Neural cell (in vitro differentiated cells): ENCODE results near the gene ACOX2. TPM values are rescaled to one million over a fixed set of nuclear protein-coding genes. Genes with fewer than 3 reads are reported as not detected.

ENCODE experiments used
- H2AFZ ChIP-seq: fragments of 200-600, 300-800 bp; sonication (generic), shearing (Covaris generic); 2 replicates; pipeline ENCODE4 v1.6.0; 2014; ENCODE audit warnings: low read depth, mild to moderate bottlenecking, antibody characterized with exemption, low read length, moderate library complexity
- H3F3A ChIP-seq: fragments of 200-600 bp; shearing (Covaris generic); 2 replicates; pipeline ENCODE4 v1.6.1; 2016; ENCODE audit warnings: mild to moderate bottlenecking, moderate library complexity, mixed read lengths, antibody characterized with exemption, low read length; ENCODE audit not compliant: insufficient read depth, poor library complexity, severe bottlenecking
- H3K27ac ChIP-seq: fragments of 200-600, 300-800 bp; sonication (generic), shearing (Covaris generic); 2 replicates; pipeline ENCODE4 v1.5.1; 2014; ENCODE audit warnings: mild to moderate bottlenecking, low read length, moderate library complexity
- H3K27me3 ChIP-seq: fragments of 300-800, 200-600 bp; sonication (generic), shearing (Covaris generic); 2 replicates; pipeline ENCODE4 v1.6.0; 2014; ENCODE audit warnings: mild to moderate bottlenecking, low read depth, low read length, moderate library complexity; ENCODE audit not compliant: insufficient read depth
- H3K36me3 ChIP-seq: fragments of 300-800, 200-600 bp; sonication (generic), shearing (Covaris generic); 2 replicates; pipeline ENCODE4 v1.5.1; 2014; ENCODE audit warnings: mild to moderate bottlenecking, antibody characterized with exemption, low read length, moderate library complexity; ENCODE audit not compliant: insufficient read depth
- H3K4me2 ChIP-seq: fragments of 300-800, 200-600 bp; sonication (generic), shearing (Covaris generic); 2 replicates; pipeline ENCODE4 v1.6.0; 2014; ENCODE audit warnings: mild to moderate bottlenecking, low read length
- H3K4me3 ChIP-seq: fragments of 300-800, 200-600 bp; sonication (generic), shearing (Covaris generic); 2 replicates; pipeline ENCODE4 v1.5.1; 2014; ENCODE audit warnings: mild to moderate bottlenecking, low read length, moderate library complexity
- H3K79me2 ChIP-seq: fragments of 200-600 bp; shearing (Covaris generic); replicated peaks from 2 replicates; pipeline ENCODE4 v1.6.0; 2014; ENCODE audit warnings: mild to moderate bottlenecking, low read length, moderate library complexity; ENCODE audit not compliant: insufficient read depth
- H3K9ac ChIP-seq: fragments of 300-800, 200-600 bp; sonication (generic), shearing (Covaris generic); 2 replicates; pipeline ENCODE4 v1.6.1; 2016; ENCODE audit warnings: mild to moderate bottlenecking, low read length, mixed read lengths
- H3K9me2 ChIP-seq: fragments of 200-600 bp; shearing (Covaris generic); 2 replicates; pipeline ENCODE4 v1.6.1; 2016; ENCODE audit warnings: mild to moderate bottlenecking, low read length, mixed read lengths; ENCODE audit not compliant: insufficient read depth
- H3K9me3 ChIP-seq: fragments of 200-600, 300-800 bp; sonication (generic), shearing (Covaris generic); 2 replicates; pipeline ENCODE4 v1.6.1; 2016; ENCODE audit warnings: mild to moderate bottlenecking, mixed run types, low read length, moderate library complexity, mixed read lengths
- H4K20me1 ChIP-seq: fragments of 200-600 bp; shearing (Covaris generic); 2 replicates; pipeline ENCODE4 v1.6.1; 2016; ENCODE audit warnings: mild to moderate bottlenecking, mixed run types; ENCODE audit not compliant: insufficient read depth
- EP300 ChIP-seq: fragments of 450-650 bp; conservative IDR thresholded peaks from 2 replicates; pipeline ENCODE4 v1.6.1; 2014; ENCODE audit warnings: antibody characterized with exemption, mild to moderate bottlenecking, moderate library complexity; ENCODE audit not compliant: poor library complexity, severe bottlenecking
- EZH2 ChIP-seq: fragments of 200-600, 300-800 bp; shearing (Covaris generic), sonication (generic); IDR thresholded peaks from 2 replicates; pipeline ENCODE4 v1.6.1; 2014; ENCODE audit warnings: antibody characterized with exemption, low read length, borderline replicate concordance, mild to moderate bottlenecking; ENCODE audit not compliant: insufficient read depth, poor library complexity, severe bottlenecking
- MXI1 ChIP-seq: fragments of 450-650 bp; conservative IDR thresholded peaks from 2 replicates; pipeline ENCODE4 v1.6.1; 2014; ENCODE audit warnings: antibody characterized with exemption, mild to moderate bottlenecking; ENCODE audit not compliant: poor library complexity, severe bottlenecking
- POLR2AphosphoS5 ChIP-seq: IDR thresholded peaks from 2 replicates; pipeline ENCODE4 v1.6.1; 2012
- RAD21 ChIP-seq: fragments of 450-650 bp; conservative IDR thresholded peaks from 2 replicates; pipeline ENCODE4 v1.6.1; 2014; ENCODE audit warnings: antibody characterized with exemption, mild to moderate bottlenecking, moderate library complexity
- SMC3 ChIP-seq: fragments of 450-650 bp; conservative IDR thresholded peaks from 2 replicates; pipeline ENCODE4 v1.6.1; 2014; ENCODE audit warnings: antibody characterized with exemption, mild to moderate bottlenecking, moderate library complexity; ENCODE audit not compliant: poor library complexity
- TAF1 ChIP-seq: IDR thresholded peaks from 2 replicates; pipeline ENCODE4 v1.6.1; 2012; ENCODE audit warnings: low read depth
- polyA plus RNA-seq: library from polyadenylated mRNA; depleted of rRNA; stranded (reverse); fragments of >200 nt; gene quantifications from 2 replicates; pipeline ENCODE4 v1.2.3, GENCODE V29; 2014
- TF ChIP-seq, protein P1 (sequence below): fragments of 450-650 bp; IDR thresholded peaks from 2 replicates; pipeline ENCODE4 v1.5.1; 2014; ENCODE audit warnings: antibody characterized with exemption, mild to moderate bottlenecking, moderate library complexity; ENCODE audit not compliant: poor library complexity, severe bottlenecking
- TF ChIP-seq, protein P2 (sequence below): IDR thresholded peaks from 2 replicates; pipeline ENCODE4 v1.6.1; 2012; ENCODE audit warnings: borderline replicate concordance

ACOX2 gene
- polyA plus RNA-seq, 1 donor from 2014 or later = not detected

GRCh38 chr3:58555203-58555602, 18.2 kb upstream of the ACOX2 start:
- Histone ChIP-seq H3K27ac (no peak overlapping the region), H3F3A (no peaks in the 10 kb centered on the region), H3K9ac (no peak overlapping the region), H3K4me2 (no peak overlapping the region), H3K36me3 (no peaks in the 10 kb centered on the region), H4K20me1 (no peaks in the 10 kb centered on the region), H3K4me3 (no peak overlapping the region), H3K79me2 (no peaks in the 10 kb centered on the region), H3K9me3 (peaks cover 3% of the 10 kb centered on the region), H3K9me2 (no peaks in the 10 kb centered on the region), H3K27me3 (no peaks in the 10 kb centered on the region), H2AFZ (no peak overlapping the region)
- TF ChIP-seq RAD21 (no peak), MXI1 (no peak), TAF1 (no peak), SMC3 (no peak), EP300 (no peak), EZH2 (no peak), POLR2AphosphoS5 (no peak)
- TF ChIP-seq, protein P1, sequence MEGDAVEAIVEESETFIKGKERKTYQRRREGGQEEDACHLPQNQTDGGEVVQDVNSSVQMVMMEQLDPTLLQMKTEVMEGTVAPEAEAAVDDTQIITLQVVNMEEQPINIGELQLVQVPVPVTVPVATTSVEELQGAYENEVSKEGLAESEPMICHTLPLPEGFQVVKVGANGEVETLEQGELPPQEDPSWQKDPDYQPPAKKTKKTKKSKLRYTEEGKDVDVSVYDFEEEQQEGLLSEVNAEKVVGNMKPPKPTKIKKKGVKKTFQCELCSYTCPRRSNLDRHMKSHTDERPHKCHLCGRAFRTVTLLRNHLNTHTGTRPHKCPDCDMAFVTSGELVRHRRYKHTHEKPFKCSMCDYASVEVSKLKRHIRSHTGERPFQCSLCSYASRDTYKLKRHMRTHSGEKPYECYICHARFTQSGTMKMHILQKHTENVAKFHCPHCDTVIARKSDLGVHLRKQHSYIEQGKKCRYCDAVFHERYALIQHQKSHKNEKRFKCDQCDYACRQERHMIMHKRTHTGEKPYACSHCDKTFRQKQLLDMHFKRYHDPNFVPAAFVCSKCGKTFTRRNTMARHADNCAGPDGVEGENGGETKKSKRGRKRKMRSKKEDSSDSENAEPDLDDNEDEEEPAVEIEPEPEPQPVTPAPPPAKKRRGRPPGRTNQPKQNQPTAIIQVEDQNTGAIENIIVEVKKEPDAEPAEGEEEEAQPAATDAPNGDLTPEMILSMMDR = no peak
- TF ChIP-seq, protein P2, sequence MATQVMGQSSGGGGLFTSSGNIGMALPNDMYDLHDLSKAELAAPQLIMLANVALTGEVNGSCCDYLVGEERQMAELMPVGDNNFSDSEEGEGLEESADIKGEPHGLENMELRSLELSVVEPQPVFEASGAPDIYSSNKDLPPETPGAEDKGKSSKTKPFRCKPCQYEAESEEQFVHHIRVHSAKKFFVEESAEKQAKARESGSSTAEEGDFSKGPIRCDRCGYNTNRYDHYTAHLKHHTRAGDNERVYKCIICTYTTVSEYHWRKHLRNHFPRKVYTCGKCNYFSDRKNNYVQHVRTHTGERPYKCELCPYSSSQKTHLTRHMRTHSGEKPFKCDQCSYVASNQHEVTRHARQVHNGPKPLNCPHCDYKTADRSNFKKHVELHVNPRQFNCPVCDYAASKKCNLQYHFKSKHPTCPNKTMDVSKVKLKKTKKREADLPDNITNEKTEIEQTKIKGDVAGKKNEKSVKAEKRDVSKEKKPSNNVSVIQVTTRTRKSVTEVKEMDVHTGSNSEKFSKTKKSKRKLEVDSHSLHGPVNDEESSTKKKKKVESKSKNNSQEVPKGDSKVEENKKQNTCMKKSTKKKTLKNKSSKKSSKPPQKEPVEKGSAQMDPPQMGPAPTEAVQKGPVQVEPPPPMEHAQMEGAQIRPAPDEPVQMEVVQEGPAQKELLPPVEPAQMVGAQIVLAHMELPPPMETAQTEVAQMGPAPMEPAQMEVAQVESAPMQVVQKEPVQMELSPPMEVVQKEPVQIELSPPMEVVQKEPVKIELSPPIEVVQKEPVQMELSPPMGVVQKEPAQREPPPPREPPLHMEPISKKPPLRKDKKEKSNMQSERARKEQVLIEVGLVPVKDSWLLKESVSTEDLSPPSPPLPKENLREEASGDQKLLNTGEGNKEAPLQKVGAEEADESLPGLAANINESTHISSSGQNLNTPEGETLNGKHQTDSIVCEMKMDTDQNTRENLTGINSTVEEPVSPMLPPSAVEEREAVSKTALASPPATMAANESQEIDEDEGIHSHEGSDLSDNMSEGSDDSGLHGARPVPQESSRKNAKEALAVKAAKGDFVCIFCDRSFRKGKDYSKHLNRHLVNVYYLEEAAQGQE = no peak

DNA sequence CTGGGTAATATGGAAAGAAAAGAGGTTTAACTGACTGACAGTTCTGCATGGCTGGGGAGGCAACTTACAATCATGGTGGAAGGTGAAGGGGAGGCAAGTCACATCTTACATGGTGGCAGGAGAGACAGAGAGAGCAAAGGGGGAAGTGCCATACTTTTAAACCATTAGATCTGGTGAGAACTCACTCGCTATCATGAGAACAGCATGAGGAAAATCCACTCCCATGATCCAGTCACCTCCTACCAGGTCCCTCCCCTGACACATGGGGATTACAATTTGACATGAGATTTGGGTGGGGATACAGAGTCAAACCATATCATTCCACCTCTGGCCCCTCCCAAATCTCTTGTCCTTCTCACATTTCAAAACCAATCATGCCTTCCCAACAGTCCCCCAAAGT, 16.0 kb upstream of the ACOX2 start:
- Histone ChIP-seq H3K27ac (no peak overlapping the region), H3K36me3 (no peaks in the 10 kb centered on the region), H3K4me2 (no peak overlapping the region), H3K9me3 (peaks cover 3% of the 10 kb centered on the region), H3K9me2 (no peaks in the 10 kb centered on the region), H3K4me3 (no peak overlapping the region), H3K79me2 (no peaks in the 10 kb centered on the region), H2AFZ (no peak overlapping the region), H3K9ac (no peak overlapping the region), H3K27me3 (no peaks in the 10 kb centered on the region), H3F3A (no peaks in the 10 kb centered on the region), H4K20me1 (no peaks in the 10 kb centered on the region)
- TF ChIP-seq POLR2AphosphoS5 (no peak), RAD21 (no peak), SMC3 (no peak), MXI1 (no peak), EP300 (no peak), TAF1 (no peak), EZH2 (no peak)
- TF ChIP-seq, protein P1 = no peak
- TF ChIP-seq, protein P2 = no peak
